HFFc6 (cell line): ENCODE results near the gene PGBD2. TPM values are rescaled to one million over a fixed set of nuclear protein-coding genes. Genes with fewer than 3 reads are reported as not detected.
"Not testable (repeated sequence)": the region's sequence is repeated elsewhere in the genome, so short reads cannot be mapped to it uniquely, and the experiment has no call there.

Source experiments
- DNase-seq: peaks from one replicate; pipeline ENCODE4 v3.0.0-alpha.2; 2018
- H3K27ac Mint-ChIP-seq: 2 replicates; pipeline ENCODE4 v1.8.0; 2020; ENCODE audit warnings: mild to moderate bottlenecking, mixed read lengths
- H3K27me3 Mint-ChIP-seq: 2 replicates; pipeline ENCODE4 v1.8.0; 2021; ENCODE audit warnings: mild to moderate bottlenecking, moderate library complexity, mixed read lengths; ENCODE audit not compliant: insufficient read depth
- H3K36me3 Mint-ChIP-seq: 2 replicates; pipeline ENCODE4 v1.8.0; 2021; ENCODE audit warnings: low read depth, mixed read lengths
- H3K4me1 Mint-ChIP-seq: 2 replicates; pipeline ENCODE4 v1.8.0; 2020; ENCODE audit warnings: low read depth, mixed read lengths
- H3K4me3 Mint-ChIP-seq: 2 replicates; pipeline ENCODE4 v1.8.0; 2020; ENCODE audit warnings: mild to moderate bottlenecking, moderate library complexity, mixed read lengths
- H3K9me3 Mint-ChIP-seq: 2 replicates; pipeline ENCODE4 v1.8.0; 2020; ENCODE audit warnings: mild to moderate bottlenecking, mixed read lengths
- total RNA-seq, 6 experiments: library from RNA; stranded (reverse); fragmentation: NEBNext Ultra II Directional; extraction: Animal tissue kit (Norgen Biotek cat#: 25700); gene quantifications; 2 replicates in 1 of 6; 3 replicates in 5 of 6; pipeline ENCODE4 v1.2.3, GENCODE V29; 2021
- TF ChIP-seq, protein P1 (sequence below): fragments of 200-600 bp; sonication (generic); IDR thresholded peaks from 2 replicates; pipeline ENCODE4 v1.5.0; 2021; ENCODE audit warnings: antibody characterized with exemption, mild to moderate bottlenecking

PGBD2 gene
- total RNA-seq, 6 experiments from 2014 or later = 3.4 to 4.7 (median 3.6) TPM

DNA sequence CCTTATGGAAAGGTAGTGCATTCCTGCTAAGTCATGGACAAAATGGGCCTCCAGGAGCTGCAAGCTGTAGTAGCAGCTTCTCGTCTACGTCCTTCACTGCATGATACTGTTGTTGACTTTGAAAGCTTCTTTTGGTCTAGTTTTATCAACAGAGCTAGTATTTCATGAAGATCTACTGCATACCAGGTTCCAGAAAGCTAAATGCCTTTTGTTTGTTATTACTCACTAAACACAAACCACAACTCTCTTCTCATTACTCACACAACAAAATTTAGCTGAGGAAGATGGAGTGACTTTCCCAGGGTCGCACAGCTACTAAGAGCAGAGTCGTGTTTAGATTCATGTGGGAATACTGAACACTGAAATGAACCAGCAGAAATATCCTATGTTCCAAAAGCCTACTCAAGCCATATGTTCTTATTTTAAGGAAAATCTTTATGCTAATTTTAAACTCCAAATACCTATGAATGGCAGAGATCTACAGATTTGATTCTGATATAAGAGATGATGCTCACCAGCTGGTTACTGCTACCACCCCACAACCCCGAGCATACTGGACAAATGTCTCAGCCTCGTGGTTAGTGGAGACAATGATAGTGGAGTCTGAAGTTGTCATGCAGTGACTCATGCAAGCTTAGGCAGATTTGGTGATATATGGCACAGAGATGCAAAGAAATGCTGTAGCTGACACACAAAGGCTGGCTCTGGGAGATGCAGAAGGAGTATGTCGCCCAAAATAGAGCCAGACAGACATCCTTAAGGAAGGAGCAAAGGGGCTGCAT, 20.6 kb downstream of the PGBD2 start:
- DNase-seq = peak; percentile 87
- Mint-ChIP-seq H3K9me3 (no peaks in the 10 kb centered on the region), H3K36me3 (peaks cover 8% of the 10 kb centered on the region), H3K27me3 (no peaks in the 10 kb centered on the region; the same call in 1 of the 2 replicates), H3K4me1 (peaks cover 66% of the 10 kb centered on the region), H3K27ac (peak overlapping the region; percentile 88), H3K4me3 (peak overlapping the region; percentile 77)
- TF ChIP-seq, protein P1, sequence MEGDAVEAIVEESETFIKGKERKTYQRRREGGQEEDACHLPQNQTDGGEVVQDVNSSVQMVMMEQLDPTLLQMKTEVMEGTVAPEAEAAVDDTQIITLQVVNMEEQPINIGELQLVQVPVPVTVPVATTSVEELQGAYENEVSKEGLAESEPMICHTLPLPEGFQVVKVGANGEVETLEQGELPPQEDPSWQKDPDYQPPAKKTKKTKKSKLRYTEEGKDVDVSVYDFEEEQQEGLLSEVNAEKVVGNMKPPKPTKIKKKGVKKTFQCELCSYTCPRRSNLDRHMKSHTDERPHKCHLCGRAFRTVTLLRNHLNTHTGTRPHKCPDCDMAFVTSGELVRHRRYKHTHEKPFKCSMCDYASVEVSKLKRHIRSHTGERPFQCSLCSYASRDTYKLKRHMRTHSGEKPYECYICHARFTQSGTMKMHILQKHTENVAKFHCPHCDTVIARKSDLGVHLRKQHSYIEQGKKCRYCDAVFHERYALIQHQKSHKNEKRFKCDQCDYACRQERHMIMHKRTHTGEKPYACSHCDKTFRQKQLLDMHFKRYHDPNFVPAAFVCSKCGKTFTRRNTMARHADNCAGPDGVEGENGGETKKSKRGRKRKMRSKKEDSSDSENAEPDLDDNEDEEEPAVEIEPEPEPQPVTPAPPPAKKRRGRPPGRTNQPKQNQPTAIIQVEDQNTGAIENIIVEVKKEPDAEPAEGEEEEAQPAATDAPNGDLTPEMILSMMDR = no peak

DNA sequence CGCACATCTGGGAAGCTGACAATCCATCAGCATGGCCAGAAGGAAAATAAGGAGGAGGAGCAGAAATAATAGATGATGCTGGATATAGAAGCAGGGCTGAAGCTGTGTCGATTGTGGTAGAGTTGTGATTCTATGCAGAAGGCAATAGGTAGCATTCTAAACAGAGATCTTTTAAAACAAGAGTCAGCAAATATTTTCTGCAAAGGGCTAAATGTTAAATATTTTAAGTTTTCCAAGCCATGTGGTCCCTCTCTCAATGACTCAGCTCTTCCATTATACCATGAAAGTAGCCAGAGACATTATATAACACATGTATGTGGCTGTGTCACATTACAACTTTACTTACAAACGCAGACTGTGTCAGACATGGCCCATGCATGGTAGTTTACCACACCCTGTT, 21.2 kb downstream of the PGBD2 start:
- Mint-ChIP-seq H3K4me1 (peaks cover 66% of the 10 kb centered on the region), H3K27ac (peak overlapping the region; percentile 88), H3K4me3 (peak overlapping the region; percentile 77)
- not testable (repeated sequence) for DNase-seq, H3K27me3 Mint-ChIP-seq, H3K9me3 Mint-ChIP-seq, H3K36me3 Mint-ChIP-seq

DNA sequence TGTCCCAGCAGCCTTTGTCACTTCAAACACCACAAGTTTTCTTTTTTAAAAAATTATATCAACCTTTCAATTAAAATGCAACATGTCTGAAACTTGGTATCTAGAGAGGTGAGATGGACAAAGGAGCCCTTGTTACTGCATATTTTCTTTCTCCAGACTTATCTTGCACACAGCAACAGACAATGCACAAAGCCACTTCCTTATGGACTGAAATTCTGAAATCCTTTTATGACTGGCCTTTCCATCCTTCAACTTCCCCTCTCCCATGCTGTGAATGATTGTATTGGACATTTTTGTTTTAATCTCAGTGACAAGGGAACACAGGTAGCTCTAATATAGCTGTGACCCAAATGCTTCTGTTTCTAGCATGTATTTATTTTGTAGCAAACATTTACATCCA, 22.1 kb downstream of the PGBD2 start:
- not testable (repeated sequence) for DNase-seq, H3K27me3 Mint-ChIP-seq, H3K4me3 Mint-ChIP-seq, H3K9me3 Mint-ChIP-seq, H3K36me3 Mint-ChIP-seq
- H3K27ac Mint-ChIP-seq = 0 out of 2 replicates have a peak overlapping the region, but pooled peaks have one; percentile 15
- H3K4me1 Mint-ChIP-seq = peaks cover 64% of the 10 kb centered on the region

DNA sequence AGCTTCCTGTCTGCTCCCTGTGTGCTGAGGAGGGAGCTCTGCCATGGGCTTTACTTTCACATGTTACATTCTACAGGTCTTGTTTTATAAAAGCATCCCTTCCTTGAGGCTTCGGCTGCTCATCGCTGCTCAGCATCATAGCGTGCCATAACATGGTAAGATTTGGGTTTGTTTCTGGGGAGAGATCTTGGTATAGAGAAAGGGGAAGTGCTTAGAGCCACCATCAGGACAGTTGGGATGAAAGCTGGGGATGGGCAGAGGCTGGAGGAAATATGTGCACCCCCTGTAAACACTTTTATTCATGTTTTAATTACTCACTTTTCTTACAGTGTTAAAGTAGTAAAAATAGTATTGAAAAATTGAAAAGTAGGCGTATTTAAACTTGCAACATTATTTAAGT, 24.0 kb downstream of the PGBD2 start:
- H3K9me3 Mint-ChIP-seq, H3K36me3 Mint-ChIP-seq, DNase-seq, H3K4me3 Mint-ChIP-seq, H3K27ac Mint-ChIP-seq, H3K27me3 Mint-ChIP-seq: not testable (repeated sequence)
- H3K4me1 Mint-ChIP-seq = peaks cover 48% of the 10 kb centered on the region

DNA sequence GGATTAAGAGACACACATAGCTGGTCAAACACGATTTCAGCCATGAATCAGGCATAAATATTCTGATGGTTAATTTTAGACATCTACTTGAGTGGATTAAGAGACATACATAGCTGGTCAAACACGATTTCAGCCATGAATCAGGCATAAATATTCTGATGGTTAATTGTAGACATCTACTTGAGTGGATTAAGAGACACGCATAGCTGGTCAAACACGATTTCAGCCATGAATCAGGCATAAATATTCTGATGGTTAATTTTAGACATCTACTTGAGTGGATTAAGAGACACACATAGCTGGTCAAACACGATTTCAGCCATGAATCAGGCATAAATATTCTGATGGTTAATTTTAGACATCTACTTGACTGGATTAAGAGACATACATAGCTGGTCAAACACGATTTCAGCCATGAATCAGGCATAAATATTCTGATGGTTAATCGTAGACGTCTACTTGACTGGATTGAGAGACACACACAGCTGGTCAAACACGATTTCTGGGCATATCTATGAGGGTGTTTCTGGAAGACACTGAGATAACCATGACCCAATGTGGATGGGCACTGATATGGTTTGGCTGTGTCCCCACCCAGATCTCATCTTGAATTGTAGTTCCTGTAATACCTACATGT, 32.3 kb downstream of the PGBD2 start:
- not testable (repeated sequence) for DNase-seq, H3K27ac Mint-ChIP-seq, H3K9me3 Mint-ChIP-seq, H3K4me3 Mint-ChIP-seq, H3K36me3 Mint-ChIP-seq, H3K27me3 Mint-ChIP-seq, H3K4me1 Mint-ChIP-seq

DNA sequence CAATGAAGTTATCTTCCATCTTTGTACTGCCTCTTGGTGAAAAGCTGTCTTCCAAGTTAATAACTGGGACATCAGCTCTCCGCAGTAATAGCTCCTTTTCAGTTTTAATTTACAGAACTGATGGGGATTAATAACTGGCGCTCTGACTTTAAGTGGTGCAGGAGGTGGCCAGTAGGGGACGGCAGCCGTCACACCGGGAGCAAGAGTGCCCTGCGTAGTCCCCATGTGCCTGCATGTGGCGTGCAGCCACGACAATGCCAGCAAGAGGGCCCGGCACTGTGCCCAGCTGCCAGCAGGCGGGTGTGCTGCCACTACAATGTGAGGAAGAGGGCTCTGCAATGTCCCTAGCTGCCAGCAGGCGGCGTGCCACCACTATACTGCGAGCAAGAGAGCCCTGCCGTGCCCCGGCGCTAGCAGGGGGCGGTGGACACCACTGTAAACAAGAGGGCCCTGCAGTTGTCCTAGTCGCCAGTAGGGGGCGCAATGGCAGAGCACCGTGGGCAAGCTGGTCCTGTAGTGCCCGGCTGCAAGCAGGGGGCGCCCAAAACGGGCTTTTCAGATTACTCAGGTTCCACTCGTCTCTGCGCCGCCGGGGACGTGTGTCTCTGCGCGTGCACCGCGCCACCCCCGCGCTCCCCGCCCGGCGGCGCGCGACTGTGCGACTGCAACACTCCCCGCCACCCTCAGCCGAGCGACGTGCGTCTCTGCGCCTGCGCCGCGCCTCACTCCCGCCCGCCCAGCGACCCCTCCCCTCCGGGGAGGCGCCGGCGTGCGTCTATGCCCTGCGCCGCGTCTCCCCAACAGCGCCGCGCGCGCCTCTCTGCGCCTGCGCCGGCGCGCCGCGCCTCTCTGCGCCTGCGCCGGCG, 38.3 kb downstream of the PGBD2 start:
- not testable (repeated sequence) for H3K4me3 Mint-ChIP-seq, H3K4me1 Mint-ChIP-seq, H3K36me3 Mint-ChIP-seq, H3K27me3 Mint-ChIP-seq, H3K9me3 Mint-ChIP-seq, DNase-seq, H3K27ac Mint-ChIP-seq
- TF ChIP-seq, protein P1 = 0 out of 2 replicates have a peak, but pooled peaks have one; percentile 21

DNA sequence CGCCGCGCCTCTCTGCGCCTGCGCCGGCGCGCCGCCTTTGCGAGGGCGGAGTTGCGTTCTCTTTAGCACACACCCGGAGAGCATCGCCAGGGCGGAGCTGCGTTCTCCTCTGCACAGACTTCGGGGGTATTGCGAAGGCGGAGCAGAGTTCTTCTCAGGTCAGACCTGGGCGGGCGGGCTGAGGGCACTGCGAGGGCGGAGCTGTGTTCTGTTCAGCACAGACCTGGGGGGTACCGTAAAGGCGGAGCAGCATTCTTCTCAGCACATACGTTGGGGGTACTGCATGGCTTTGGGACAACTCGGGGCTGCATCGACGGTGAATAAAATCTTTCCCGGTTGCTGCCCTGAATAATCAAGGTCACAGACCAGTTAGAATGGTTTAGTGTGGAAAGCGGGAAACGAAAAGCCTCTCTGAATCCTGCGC, 39.0 kb downstream of the PGBD2 start:
- H3K27me3 Mint-ChIP-seq, H3K4me1 Mint-ChIP-seq, DNase-seq, H3K36me3 Mint-ChIP-seq, H3K27ac Mint-ChIP-seq, H3K9me3 Mint-ChIP-seq, H3K4me3 Mint-ChIP-seq: not testable (repeated sequence)

DNA sequence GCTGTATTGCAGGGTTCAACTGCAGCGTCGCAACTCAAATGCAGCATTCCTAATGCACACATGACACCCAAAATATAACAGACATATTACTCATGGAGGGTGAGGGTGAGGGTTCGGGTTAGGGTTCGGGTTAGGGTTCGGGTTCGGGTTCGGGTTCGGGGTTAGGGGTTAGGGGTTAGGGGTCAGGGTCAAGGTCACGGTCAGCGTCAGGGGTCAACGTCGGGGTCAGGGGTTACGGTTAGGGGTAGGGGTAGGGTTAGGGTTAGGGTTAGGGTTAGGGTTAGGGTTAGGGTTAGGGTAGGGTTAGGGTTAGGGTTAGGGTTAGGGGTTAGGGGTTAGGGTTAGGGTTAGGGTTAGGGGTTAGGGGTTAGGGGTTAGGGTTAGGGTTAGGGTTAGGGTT, 39.4 kb downstream of the PGBD2 start:
- H3K9me3 Mint-ChIP-seq, H3K27me3 Mint-ChIP-seq, H3K27ac Mint-ChIP-seq, H3K36me3 Mint-ChIP-seq, DNase-seq, H3K4me3 Mint-ChIP-seq, H3K4me1 Mint-ChIP-seq: not testable (repeated sequence)

DNA sequence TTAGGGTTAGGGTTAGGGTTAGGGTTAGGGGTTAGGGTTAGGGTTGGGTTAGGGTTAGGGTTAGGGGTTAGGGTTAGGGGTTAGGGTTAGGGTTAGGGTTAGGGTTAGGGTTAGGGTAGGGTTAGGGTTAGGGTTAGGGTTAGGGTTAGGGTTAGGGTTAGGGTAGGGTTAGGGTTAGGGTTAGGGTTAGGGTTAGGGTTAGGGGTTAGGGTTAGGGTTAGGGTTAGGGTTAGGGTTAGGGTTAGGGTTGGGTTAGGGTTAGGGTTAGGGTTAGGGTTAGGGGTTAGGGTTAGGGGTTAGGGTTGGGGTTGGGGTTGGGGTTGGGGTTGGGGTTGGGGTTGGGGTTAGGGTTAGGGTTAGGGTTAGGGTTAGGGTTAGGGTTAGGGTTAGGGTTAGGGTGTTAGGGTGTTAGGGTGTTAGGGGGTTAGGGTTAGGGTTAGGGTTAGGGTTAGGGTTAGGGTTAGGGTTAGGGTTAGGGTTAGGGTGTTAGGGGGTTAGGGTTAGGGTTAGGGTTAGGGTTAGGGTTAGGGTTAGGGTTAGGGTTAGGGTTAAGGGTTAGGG, 39.9 kb downstream of the PGBD2 start:
- not testable (repeated sequence) for H3K9me3 Mint-ChIP-seq, H3K36me3 Mint-ChIP-seq, H3K27me3 Mint-ChIP-seq, H3K4me3 Mint-ChIP-seq, H3K4me1 Mint-ChIP-seq, H3K27ac Mint-ChIP-seq, DNase-seq
